ENCODE data around the gene AKIRIN2. TPM values are rescaled to one million over a fixed set of nuclear protein-coding genes. Genes with fewer than 3 reads are reported as not detected.

The AKIRIN2 gene
- total RNA-seq, 1 donor from 2014 or later, result 36.1 TPM

DNA sequence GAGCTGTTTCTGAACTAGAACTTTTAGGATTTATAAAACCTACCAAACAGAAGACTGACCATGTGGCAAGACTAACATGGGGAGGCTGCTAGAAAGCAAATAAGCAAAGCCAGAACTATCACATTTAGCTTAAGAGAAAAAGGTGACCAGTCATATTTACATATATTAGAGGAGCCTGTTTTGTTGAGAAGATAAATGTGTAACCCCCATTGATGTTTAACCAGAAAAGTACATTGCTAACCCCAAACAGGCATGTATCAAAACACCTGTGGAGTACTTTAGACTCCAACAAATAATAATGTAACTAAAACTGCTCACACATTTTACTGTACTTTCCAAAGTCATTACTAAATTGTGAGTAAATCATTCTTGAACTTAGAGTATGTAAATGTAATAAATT lies 35.0 kb downstream of the AKIRIN2 start:
- intact Hi-C loops (cut with DNase I), result no loop called here
- DNase-seq (ENCODE audit: missing footprints) (no peak), ATAC-seq (no peak)

DNA sequence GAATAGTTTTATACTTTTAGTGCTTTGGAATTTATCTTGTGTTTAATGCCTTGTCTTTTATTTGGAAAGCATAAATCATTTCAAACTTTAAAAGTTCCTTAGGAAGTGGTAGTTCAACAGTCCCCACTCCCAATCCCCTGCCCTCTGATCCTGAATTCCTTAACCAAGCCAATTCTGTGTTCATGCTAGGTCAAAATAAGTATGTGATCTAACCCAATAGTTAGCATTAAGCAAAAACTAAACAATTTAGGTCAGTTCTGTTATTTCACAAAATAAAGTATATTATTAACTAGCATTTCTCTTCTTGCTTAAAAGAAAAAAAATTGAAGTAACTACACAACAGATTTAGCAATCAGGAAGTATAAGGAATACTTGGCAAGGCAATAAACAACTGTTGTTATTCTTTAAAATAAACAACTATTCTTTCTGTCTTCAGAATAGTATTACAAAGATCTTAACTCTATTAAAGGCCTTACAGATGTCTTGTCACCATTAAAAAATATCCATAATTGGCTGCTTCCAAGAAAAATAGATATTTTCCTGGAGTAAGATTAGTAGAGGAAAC lies 37.0 kb downstream of the AKIRIN2 start:
- no peak for DNase-seq (ENCODE audit: missing footprints)
- no peak for ATAC-seq
- intact Hi-C loops (cut with DNase I), result no loop called here

DNA sequence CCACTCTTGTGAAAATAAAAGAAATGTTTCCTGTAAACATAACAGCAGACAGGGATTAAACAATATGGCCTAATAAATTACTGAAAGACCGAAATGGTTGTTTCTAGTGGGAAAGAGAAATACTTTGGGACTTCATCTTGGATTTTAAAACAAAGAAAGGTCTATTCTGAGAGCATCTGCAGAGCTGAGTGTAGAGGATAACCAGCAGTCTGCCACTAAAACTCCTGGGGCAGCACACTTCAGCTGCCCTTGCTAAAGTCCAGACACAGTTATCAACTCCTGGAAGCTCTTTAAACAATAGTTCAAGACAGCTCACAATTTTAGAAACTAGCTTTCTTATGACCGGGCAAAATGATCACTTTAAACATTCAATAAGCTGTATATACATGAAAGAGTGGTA lies 38.6 kb downstream of the AKIRIN2 start:
- no peak for ATAC-seq
- intact Hi-C loops (cut with DNase I), result no loop called here
- no peak for DNase-seq (ENCODE audit: missing footprints)

DNA sequence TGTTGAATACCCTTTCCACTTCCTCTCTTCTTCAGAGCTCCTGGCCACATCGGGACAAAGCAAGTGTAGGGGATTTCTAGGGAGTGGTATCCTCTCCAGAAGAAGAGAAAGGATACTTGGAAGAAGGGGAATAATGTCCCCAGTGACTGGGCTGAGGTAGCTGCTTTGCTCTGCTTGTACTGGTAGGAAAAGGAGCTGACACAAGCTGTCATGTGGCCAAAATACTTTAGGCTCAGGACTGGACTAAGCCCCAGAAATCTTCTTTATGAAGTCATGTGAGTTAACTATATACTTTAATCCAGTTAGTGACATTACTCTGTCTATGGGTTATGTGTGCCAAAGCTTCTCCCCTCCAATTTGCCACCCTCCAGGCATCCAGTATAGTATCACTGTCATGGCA lies 40.5 kb downstream of the AKIRIN2 start:
- intact Hi-C loops (cut with DNase I), result no loop called here
- DNase-seq (ENCODE audit: missing footprints) (no peak), ATAC-seq (no peak)

DNA sequence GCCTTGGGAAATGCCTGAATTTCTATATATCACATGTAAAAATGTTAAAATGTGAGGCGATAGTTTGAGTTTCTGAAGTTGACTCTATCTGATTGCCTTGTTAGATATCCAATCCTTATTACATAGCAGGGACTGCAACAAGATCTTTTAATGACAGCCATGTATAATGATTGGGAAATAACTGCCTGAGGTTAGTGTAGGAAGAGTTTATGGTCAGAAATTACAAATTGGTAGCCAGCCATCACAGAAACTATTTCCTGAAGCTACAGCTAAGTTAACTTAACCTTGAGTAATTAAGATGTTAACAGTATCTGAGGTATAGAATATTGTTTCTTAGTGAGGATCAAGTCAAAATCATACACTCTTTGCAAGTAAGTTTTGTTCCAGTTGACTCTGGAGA lies 41.0 kb downstream of the AKIRIN2 start:
- intact Hi-C loops (cut with DNase I), result no loop called here
- DNase-seq (ENCODE audit: missing footprints) (no peak), ATAC-seq (no peak)

DNA sequence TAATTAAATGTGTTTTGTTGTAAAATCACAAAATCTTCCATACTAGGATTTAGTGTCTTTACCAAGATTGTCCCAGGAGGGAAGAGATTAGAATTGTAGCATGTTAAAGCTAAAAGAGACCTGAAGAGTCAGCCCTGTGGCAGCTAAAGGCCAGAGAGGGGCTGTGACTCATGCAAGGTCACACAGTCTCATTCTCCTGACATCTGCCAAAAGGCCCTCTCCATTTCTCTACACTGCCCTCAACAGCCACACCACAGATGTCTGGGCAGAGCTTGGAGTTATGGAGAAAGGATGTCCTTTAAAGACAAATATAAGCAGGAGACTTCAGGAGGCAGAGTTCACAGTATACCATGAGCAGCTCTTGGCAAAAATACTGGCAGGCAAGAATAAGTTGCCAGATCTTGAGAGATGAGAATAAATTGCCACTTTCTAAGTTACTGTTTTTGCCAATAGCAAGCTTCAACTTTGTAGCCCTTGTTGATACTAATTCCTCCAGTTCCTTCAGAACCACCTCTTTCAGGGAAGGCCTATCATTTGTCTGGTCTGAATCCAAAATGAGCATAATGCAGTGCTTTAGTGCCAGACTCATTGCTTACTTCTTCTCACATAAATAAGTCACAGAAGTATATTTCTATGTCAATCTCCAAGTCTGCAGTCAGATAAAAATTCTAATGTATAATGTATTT lies 41.7 kb downstream of the AKIRIN2 start:
- ATAC-seq (peak; percentile 28), DNase-seq (ENCODE audit: missing footprints) (no peak)
- intact Hi-C loops (cut with DNase I), result no loop called here

DNA sequence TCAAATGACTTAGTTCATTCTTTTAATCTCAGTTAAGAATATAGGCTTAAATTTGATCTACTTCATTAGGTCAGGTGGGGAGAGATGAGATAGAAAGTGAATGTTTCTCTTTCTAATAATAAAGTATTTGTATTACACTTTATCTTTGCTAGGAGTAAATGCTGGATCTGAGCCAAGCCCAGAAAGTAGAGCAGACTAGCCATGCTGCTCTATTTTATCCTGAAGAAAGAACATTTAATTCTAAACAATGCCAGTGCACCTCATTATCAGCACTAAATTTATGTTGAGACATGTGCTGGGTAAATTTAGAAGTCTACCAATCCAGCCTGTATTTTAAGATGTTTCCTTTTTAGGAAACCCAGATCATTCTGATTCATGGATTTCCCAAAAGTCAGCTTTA lies 43.5 kb downstream of the AKIRIN2 start:
- no peak for ATAC-seq
- no peak for DNase-seq (ENCODE audit: missing footprints)
- intact Hi-C loops (cut with DNase I), result loop anchor here (10.0 kb wide), 1 partner anchor 136 kb away; no protein-coding TSS in a partner anchor

DNA sequence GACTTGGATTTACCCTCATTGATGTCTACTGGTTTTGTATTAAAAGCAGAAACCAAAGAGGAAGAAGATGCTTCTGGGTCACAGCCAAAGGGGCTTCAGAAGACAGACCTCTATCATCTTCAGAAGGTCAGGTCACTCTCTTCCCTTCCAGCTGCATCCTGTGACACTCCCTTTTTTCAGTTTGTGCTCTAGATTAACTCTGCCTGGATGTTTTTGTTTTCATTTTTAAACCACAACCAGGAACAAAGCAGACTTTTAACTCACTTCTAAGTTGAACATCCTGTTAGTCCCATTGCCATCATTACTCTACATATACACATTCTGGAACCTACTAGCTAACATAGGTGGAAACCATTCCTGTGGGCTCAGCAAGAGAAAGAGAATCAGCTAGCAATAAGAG lies 45.2 kb downstream of the AKIRIN2 start:
- ATAC-seq (no peak), DNase-seq (ENCODE audit: missing footprints) (no peak)
- intact Hi-C loops (cut with DNase I), result loop anchor here (10.0 kb wide), 1 partner anchor 138 kb away; no protein-coding TSS in a partner anchor

DNA sequence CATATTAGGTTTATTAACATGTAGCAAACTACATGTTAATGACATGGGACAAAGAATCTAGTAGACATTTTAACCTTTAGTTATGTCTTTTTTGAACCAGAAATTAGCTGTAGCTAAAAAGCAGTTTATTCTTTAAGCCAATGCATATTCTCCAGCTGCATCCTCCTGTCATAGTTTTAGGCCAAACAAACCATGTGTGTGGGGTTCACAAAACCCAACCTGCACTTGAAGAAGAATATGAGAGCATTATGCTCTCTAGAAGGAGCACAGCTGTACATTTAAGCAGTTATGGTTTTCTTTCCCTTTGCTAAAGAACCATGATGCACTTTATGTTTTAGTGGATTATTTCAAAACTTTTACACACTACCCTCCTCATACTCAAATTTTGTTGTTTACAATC lies 46.2 kb downstream of the AKIRIN2 start:
- ATAC-seq, result no peak
- intact Hi-C loops (cut with DNase I), result loop anchor here (10.0 kb wide), 1 partner anchor 139 kb away; no protein-coding TSS in a partner anchor
- no peak for DNase-seq (ENCODE audit: missing footprints)

DNA sequence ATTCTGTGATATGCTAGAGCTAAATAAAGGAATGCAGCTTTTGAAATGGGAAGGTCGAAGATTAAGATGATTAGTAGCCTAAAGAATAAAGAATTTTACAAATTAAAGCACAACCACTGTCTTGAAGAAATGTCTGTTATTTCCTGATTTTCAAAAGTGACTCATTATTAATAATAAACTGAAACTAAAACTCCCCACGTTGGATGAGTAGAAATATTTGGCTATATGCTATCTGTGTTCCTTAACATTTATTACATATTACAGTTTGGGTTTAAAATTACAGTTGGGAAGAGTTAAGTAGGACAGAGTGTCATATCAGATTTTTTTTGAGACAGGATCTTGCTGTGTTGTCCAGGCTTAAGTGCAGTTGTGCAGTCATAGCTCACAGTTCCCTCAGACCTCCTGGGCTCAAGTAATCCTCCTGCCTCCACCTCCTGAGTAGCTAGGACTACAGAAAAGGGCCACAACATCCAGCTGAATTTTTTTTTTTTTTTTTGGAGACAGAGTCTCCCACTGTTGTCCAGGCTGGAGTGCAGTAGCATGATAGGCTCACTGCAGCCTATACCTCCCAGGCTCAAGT lies 47.1 kb downstream of the AKIRIN2 start:
- ATAC-seq (no peak), DNase-seq (ENCODE audit: missing footprints) (no peak)
- intact Hi-C loops (cut with DNase I), result loop anchor here (10.0 kb wide), 1 partner anchor 140 kb away; no protein-coding TSS in a partner anchor

DNA sequence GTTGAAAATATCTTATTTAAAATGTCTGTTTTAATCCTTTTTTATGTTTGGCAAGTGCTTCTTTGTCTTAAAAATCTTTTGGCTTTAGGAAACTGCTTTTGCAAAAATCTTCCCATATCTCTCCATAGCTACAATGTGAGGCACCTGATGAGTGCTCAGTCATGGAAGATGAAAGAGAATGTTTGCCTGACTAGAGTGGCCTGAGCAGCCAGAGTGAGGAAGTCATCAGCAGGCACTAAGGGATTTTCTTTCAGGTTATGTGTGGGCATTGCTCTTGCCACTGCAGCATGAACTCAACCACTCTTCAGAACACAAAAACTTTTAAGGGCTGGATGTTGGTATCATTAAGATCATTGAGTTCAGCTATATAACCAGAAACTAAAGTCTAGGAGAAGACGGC lies 47.9 kb downstream of the AKIRIN2 start:
- DNase-seq (ENCODE audit: missing footprints), result no peak
- intact Hi-C loops (cut with DNase I), result loop anchor here (10.0 kb wide), 1 partner anchor 141 kb away; no protein-coding TSS in a partner anchor
- no peak for ATAC-seq

DNA sequence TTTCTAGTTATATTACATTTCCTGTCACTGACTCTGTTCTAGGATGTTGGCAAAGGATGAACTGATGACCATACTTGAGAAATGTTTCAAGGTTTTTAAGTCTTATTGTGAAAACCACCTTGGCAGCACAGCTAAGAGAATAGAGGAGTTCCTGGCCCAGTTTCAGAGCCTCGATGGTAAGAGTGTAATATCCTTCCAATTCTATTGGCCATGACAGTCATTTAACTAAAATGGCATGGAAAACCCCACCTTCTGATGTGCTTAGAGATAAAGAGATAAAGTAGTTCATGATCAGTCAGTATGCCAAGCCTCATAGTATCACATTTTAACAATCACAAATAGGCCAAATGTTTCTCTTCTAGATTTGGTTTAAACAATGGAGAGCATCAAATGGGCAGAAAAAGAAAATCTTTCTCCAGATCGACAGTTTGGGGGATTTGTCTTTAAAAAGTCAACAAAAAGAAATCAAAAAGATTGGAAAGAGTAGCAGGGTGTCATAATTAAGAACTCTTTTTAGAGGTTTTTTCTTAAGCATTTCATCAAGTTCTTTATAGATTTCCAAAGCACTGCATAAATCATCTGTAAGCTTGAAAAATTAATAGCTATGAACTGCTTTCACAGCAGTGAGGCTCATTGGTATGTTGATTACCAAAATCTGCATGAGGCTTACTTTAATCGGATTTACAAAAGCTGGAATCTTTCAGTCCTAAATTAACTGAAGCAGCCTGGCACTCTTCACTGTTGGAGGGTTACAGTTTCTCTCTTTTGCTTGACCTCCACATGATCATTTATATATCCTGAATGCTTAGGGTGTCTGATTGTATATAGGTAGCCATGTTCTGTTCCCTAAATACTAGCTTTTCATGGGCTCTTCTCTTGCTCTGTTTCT lies 48.7 kb downstream of the AKIRIN2 start:
- ATAC-seq (no peak), DNase-seq (ENCODE audit: missing footprints) (no peak)
- intact Hi-C loops (cut with DNase I), result loop anchor here (10.0 kb wide), 1 partner anchor 141 kb away; no protein-coding TSS in a partner anchor

DNA sequence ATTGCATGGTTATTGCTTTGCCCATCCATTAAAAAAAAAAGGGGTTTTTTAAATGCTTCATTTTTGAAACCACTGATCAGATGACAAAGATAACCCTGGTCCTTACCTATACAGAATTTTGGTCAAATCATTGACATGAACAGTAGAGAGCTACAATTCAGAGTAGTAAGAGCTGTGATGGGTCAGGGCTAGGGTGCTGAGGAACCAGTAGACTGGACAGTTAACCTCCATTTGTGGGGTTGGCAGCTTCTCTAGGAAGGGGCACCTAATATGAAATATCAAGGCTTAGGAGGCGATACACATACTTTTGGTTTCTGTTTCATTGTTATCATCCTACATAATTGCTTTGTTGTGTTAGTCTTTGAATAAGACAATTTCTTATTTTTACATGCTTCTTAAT lies 57.0 kb downstream of the AKIRIN2 start:
- no peak for ATAC-seq
- DNase-seq (ENCODE audit: missing footprints), result no peak
- intact Hi-C loops (cut with DNase I), result no loop called here

DNA sequence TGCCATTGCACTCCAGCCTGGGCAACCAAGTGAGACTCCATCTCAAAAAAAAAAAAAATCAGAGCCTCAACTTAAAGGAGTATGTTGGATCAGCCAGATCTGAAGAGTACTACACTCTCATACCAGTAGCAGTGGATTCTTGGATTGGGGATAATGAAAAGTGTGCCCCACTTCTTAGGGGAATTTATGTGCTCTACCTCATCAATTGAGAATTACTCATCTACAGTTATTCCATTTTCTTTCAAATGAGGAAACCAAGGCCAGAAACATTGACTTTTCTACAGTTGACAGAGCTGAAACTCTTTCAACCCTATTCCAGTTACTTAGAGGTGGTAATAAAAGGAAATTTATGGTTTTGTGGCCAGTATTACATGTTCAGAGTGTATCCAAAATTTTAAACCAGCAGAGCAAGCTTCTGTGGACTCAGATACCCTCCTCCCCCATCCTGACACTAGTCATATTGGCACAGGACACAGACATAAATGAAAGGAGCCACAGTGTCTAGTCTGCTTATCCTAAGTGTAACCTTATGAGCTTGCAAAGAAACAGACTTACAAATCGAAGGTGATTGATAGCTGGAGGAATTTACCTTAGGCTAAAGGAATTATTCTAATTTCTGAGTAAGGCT lies 60.9 kb downstream of the AKIRIN2 start:
- DNase-seq (ENCODE audit: missing footprints), result no peak
- intact Hi-C loops (cut with DNase I), result no loop called here
- ATAC-seq, result no peak

DNA sequence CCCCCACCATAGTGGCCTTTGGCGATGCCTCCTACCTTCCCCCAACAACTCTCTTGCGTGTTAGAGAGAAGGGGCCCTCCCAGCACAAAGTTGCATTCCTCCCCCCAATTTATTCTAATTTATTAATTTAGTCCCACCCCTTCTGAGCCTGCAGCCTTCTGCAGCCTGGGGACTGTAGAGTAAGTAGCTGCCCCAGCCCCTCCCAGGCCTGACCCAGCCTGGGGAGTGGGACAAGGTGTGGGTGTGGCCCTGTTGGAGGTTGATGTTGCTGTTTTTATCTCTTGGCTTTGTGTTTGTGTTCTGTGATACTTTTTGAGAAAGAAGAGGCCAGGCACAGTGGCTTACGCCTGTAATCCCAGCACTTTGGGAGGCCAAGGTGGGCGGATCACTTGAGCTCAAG lies 62.7 kb downstream of the AKIRIN2 start:
- intact Hi-C loops (cut with DNase I), result no loop called here
- ATAC-seq (no peak), DNase-seq (ENCODE audit: missing footprints) (no peak)

DNA sequence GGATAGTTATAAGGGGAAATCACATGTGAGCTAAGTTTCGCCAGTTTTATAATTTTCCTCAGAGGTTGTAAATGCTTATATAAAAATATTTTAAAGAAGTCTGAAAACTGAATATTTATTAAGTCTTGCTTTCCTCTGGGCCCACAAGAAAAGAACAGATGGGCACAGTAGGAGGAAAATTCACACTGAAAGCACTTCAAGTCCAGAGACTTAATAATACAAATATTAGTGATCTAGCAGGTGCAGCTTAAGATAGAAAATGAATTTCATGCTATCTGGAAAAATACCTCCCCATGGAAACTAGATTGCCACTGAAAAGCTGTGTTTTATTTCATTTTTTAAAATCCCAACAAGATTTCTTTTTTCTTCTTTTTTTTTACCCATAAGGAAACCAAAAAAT lies 64.9 kb downstream of the AKIRIN2 start:
- DNase-seq (ENCODE audit: missing footprints), result no peak
- intact Hi-C loops (cut with DNase I), result no loop called here
- ATAC-seq, result no peak

DNA sequence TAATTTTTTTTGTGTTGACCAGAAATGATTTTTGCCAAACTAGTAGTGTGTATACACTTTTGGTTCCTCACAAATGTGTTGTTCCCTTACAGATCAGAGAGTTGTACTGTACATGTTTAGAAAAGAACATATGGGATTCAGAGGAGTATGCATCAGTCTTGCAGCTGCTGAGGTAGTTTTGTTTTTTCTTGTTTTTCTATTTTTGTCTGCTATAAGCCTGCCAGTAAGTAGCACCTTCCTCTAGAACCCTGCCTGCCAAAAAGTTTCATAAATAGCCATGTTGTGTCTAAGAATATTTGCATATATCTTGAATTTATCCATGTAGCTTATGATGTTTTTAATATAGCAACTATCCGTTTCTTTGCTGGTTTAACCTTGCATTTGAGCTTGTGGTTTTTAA lies 65.7 kb downstream of the AKIRIN2 start:
- ATAC-seq, result no peak
- no peak for DNase-seq (ENCODE audit: missing footprints)
- intact Hi-C loops (cut with DNase I), result no loop called here

DNA sequence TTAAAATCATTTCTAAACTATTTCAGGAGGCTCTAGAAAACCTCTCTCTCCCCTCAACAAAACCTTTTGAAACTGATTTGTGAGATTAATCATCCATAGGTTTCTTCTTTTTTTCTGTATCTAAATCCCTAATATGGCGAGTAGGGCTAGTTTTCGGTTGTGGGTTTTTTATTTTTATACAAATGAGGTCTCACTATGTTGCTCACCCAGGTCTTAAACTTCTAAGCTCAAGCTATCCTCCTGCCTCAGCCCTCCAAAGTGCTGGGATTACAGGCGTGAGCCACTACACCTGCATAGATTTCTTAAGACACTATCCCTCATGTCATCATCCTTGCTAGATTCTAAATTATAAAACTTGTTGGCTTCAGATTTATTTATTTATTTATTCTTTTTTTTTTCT lies 68.2 kb downstream of the AKIRIN2 start:
- no peak for ATAC-seq
- DNase-seq (ENCODE audit: missing footprints), result no peak
- intact Hi-C loops (cut with DNase I), result no loop called here

DNA sequence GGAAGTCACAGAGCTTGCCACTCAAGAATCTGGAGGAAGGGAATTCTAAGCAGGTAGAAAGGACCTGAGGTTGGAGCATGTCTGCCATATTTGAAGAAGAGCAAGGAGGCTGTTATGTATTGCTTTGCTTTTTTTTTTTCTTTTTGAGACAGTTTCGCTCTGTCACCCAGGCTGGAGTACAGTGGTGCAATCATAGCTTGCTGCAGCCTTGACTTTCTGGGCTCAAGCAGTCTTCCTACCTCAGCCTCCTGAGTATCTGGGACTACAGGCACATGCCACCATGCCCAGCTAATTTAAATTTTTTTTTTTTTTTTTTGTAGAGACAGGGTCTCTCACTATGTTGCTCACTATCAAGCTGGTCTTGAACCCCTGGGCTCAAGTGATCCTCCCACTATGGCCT lies 71.3 kb downstream of the AKIRIN2 start:
- intact Hi-C loops (cut with DNase I), result no loop called here
- no peak for ATAC-seq
- DNase-seq (ENCODE audit: missing footprints), result no peak

Measured in Right ventricle myocardium inferior (tissue), 1 donor.